Epithelial cell of esophagus (primary cell): ENCODE measurements around the gene KAZN.
"Not testable (repeated sequence)": the region's sequence is repeated elsewhere in the genome, so short reads cannot be mapped to it uniquely, and the experiment has no call there.

Experiments used
- DNase-seq: peaks from one replicate; pipeline ENCODE4 v3.0.0; 2010; ENCODE audit warnings: low read depth
- H3K4me3 ChIP-seq: 2 replicates; pipeline ENCODE4 v1.5.1; 2011; ENCODE audit warnings: mild to moderate bottlenecking, low read length, control low read depth
- TF ChIP-seq, protein P1 (sequence below): IDR thresholded peaks from 2 replicates; pipeline ENCODE4 v1.5.1; 2011; ENCODE audit warnings: low read depth, mild to moderate bottlenecking, low read length, control low read depth, inconsistent platforms; ENCODE audit not compliant: insufficient read depth; ENCODE audit errors: missing control alignments

KAZN gene

DNA sequence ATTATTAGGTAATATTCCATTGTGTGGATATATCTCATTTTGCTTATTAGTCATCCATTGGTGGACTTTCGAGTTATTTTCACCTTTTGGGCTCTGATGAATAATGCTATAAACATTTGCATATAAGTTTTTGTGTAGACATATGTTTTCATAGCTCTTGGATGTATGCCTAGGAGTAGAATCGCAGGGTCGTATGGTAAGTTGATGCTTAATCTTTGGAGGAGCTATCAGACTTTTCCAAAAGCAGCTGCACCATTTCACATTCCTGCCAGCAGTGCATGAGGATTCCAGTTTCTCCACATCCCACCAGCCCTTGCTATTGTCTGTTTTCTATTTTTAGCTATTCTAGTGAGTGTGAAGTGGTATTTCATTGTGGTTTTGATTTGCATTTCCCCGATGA lies 434.8 kb downstream of the KAZN start:
- TF ChIP-seq, protein P1, sequence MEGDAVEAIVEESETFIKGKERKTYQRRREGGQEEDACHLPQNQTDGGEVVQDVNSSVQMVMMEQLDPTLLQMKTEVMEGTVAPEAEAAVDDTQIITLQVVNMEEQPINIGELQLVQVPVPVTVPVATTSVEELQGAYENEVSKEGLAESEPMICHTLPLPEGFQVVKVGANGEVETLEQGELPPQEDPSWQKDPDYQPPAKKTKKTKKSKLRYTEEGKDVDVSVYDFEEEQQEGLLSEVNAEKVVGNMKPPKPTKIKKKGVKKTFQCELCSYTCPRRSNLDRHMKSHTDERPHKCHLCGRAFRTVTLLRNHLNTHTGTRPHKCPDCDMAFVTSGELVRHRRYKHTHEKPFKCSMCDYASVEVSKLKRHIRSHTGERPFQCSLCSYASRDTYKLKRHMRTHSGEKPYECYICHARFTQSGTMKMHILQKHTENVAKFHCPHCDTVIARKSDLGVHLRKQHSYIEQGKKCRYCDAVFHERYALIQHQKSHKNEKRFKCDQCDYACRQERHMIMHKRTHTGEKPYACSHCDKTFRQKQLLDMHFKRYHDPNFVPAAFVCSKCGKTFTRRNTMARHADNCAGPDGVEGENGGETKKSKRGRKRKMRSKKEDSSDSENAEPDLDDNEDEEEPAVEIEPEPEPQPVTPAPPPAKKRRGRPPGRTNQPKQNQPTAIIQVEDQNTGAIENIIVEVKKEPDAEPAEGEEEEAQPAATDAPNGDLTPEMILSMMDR = peak; percentile 36
- H3K4me3 ChIP-seq = no peak overlapping the region
- DNase-seq = peak; percentile 50

DNA sequence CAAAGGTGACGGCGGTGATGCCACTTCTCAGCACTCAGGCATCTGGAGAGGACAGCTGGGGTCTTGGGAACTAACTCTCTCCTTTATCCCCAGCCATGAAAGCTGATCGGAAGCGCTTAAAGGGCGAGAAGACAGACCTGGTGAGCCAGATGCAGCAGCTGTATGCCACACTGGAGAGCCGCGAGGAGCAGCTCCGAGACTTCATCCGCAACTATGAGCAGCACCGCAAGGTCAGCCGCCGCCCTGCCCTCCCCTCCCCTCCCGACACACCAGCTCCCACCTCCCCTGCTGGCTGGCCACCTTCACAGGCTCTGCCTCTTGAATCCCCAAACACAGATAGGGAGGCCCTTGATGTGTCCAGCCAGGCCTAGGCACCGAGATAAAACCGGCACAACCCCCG lies 436.2 kb downstream of the KAZN start:
- TF ChIP-seq, protein P1 = no peak
- no peak for DNase-seq
- H3K4me3 ChIP-seq = no peak overlapping the region

DNA sequence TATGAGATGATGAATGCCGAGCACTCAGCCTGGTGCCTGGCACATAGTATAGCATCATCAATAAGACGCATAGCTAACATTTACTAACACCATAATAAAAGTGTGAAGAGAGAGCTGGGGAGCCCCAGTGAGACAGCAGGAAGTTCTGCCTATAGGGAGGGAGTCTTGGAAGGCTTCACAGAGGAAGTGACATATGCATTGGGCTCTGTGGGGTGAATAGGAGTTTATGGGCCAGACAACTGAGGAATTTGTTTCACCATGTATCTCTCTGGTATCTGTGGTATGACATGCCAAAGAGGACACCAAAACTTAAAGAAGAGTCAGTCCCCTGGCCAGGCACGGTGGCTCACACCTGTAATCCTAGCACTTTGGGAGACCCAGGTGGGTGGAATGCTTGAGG lies 436.8 kb downstream of the KAZN start:
- TF ChIP-seq, protein P1 = no peak
- DNase-seq = no peak

DNA sequence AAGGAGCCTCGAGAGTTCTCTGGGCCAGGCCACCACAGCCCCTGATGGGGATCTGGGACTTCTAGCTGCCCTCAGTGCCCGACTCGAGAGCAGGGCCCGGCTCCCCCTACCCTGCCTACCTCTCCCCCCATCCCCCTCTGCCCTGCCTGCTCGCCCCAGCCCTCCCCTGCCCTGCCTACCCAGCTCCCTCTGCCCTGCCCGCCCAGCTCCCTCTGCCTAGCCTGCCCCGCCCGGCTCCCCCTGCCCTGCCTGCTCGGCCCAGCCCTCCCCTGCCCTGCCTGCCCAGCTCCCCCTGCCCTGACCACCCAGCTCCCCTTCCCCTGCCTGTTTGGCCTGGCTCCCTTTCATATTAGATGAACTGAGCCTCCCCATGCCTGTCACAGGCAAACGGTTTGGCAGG lies 437.6 kb downstream of the KAZN start:
- TF ChIP-seq, protein P1 = no peak
- H3K4me3 ChIP-seq = no peak overlapping the region
- no peak for DNase-seq

More for the DNA sequence above, 436.8 kb downstream of the KAZN start:
- H3K4me3 ChIP-seq = no peak overlapping the region

DNA sequence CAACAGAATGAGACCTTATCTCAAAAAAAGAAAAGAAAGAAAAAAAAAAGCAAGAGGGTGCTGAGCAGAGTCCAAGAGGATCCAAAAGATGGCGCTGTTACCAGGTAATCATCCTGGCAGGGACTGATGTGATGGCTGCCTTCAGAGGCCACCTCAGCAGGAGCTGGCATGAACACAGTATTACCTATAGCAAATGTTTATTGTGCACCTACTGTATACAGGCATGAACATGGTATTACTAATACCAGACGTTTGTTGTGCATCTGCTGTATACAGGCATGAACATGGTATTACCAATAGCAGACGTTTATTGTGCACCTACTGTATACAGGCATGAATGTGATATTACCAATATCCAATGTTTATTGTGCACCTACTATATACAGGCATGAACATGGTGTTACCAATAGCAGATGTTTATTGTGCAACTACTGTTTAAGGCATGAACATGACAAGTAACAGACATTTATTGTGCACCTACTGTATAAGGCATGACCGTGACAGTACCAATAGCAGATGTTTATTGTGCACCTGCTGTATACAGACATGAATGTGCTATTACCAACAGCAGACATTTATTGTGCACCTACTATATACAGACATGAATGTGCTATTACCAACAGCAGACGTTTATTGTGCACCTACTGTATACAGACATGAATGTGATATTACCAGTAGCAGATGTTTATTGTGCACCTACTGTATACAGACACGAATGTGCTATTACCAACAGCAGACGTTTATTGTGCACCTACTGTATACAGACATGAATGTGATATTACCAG lies 439.9 kb downstream of the KAZN start:
- TF ChIP-seq, protein P1 = peak; percentile 27
- peak; percentile 35 for DNase-seq
- no peak overlapping the region for H3K4me3 ChIP-seq

DNA sequence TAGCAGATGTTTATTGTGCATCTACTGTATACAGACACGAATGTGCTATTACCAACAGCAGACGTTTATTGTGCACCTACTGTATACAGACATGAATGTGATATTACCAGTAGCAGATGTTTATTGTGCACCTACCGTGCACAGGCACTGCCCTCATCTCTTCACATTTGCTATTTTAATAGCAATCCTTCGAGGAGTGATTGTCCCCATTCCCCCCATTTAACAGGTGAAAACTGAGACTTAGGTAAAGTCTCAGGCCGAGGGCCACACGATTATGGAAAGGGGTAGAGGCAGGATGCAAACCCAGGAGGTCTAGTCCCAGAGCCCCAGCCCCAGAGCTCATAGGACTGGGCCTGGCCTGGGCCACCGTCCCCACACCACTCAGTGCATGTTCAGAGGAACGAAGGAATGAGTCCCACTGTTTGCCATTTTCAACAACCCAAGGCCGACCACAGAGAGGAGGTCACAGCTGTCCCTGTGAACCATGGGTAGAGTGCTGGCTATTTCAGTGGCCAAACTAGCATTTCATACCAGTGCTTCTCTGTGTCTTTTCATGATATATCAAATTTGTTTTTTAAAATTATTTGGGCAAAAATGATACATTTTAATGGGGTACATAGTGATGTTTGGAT lies 440.6 kb downstream of the KAZN start:
- no peak overlapping the region for H3K4me3 ChIP-seq
- no peak for DNase-seq
- TF ChIP-seq, protein P1 = no peak

DNA sequence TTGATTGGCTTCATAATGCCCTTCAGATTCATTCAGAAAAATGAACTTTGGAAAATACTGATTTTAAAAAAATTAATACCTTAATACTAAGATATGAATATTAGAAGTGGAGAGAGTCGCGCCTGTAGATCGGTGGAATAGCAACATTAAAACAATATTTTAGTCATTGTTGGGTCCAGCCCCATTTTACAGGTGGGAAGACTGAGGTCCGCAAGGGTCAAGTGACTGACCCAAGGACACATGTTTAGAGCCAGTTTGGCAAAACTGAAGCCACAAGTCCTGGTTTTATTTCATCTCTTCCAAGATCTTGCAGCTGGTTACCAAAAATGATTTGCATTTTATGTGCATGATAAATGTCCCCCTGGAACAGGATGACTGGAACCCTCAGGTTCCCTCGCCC lies 441.4 kb downstream of the KAZN start:
- TF ChIP-seq, protein P1 = no peak
- DNase-seq = no peak
- no peak overlapping the region for H3K4me3 ChIP-seq

DNA sequence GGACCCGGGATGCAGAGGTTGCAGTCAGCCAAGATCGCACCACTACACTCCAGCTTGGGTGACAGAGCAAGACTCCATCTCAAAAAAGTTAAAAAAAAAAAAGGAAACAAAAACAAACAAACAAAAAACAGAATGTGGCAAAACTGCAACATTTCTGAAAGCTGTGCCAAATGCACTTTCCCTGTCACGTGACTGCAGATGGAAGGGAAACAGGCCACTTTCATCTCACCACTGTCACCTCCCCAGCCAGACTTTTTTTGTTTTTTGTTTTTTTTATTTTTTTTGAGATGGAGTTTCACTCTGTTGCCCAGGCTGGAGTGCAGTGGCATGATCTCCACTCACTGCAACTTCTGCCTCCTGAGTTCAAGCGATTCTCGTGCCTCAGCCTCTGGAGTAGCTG lies 442.2 kb downstream of the KAZN start:
- H3K4me3 ChIP-seq, DNase-seq: not testable (repeated sequence)
